ENCODE results near the gene LYAR.

DNA sequence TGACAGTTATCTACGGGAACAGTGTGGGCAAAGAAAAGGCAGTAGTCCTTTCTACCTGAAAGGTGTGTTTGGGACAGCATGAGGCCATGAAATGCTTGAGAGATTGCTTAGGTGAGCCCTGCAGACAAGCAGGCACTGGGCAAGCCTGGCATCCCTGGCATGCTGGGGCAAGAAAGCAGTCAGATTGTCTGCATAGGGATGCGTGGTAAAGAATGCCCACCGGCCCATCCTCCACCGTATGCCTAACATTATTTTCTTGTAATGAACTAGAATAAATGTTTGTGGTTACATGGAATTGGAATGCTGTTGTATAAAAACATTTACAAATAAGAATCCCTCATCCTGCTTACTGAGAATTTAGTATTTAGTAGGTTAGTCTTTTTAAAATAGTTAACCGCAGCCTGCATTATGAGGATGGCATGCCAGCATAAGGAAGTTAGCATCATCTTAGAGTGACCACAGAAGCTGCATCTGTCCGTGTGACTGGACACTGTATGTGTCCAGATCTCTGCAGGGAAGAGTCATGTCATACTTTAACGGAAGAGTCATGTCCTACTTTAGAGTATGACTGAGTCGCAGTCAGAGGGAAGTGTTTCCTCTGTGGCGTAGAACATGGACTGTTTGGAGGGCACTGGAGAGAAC lies 19.0 kb upstream of the LYAR start:
- TF ChIP-seq, protein P1, sequence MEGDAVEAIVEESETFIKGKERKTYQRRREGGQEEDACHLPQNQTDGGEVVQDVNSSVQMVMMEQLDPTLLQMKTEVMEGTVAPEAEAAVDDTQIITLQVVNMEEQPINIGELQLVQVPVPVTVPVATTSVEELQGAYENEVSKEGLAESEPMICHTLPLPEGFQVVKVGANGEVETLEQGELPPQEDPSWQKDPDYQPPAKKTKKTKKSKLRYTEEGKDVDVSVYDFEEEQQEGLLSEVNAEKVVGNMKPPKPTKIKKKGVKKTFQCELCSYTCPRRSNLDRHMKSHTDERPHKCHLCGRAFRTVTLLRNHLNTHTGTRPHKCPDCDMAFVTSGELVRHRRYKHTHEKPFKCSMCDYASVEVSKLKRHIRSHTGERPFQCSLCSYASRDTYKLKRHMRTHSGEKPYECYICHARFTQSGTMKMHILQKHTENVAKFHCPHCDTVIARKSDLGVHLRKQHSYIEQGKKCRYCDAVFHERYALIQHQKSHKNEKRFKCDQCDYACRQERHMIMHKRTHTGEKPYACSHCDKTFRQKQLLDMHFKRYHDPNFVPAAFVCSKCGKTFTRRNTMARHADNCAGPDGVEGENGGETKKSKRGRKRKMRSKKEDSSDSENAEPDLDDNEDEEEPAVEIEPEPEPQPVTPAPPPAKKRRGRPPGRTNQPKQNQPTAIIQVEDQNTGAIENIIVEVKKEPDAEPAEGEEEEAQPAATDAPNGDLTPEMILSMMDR (IDR thresholded peaks at IDR 0.05; ENCODE audit: poor library complexity), result no peak
- no peak for TF ChIP-seq EZH2 (IDR thresholded peaks at IDR 0.05; ENCODE audit: borderline replicate concordance)
